ENCODE results near the gene MGLL. TPM values are rescaled to one million over a fixed set of nuclear protein-coding genes. Genes with fewer than 3 reads are reported as not detected.

MGLL gene
- total and polyA plus RNA-seq, 9 of the 15 experiments (the other 6 are each of a cell fraction or from before 2014, with no cell fraction given) = 0.12 to 0.32 (median 0.18) TPM; not detected in 6

- TF ChIP-seq, protein P1, sequence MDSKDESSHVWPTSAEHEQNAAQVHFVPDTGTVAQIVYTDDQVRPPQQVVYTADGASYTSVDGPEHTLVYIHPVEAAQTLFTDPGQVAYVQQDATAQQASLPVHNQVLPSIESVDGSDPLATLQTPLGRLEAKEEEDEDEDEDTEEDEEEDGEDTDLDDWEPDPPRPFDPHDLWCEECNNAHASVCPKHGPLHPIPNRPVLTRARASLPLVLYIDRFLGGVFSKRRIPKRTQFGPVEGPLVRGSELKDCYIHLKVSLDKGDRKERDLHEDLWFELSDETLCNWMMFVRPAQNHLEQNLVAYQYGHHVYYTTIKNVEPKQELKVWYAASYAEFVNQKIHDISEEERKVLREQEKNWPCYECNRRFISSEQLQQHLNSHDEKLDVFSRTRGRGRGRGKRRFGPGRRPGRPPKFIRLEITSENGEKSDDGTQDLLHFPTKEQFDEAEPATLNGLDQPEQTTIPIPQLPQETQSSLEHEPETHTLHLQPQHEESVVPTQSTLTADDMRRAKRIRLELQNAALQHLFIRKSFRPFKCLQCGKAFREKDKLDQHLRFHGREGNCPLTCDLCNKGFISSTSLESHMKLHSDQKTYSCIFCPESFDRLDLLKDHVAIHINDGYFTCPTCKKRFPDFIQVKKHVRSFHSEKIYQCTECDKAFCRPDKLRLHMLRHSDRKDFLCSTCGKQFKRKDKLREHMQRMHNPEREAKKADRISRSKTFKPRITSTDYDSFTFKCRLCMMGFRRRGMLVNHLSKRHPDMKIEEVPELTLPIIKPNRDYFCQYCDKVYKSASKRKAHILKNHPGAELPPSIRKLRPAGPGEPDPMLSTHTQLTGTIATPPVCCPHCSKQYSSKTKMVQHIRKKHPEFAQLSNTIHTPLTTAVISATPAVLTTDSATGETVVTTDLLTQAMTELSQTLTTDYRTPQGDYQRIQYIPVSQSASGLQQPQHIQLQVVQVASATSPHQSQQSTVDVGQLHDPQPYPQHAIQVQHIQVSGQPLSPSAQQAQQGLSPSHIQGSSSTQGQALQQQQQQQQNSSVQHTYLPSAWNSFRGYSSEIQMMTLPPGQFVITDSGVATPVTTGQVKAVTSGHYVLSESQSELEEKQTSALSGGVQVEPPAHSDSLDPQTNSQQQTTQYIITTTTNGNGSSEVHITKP (IDR thresholded peaks at IDR 0.05; ENCODE audit: partially characterized antibody) = no peak
- TF ChIP-seq SREBF1 (IDR thresholded peaks at IDR 0.05; ENCODE audit: borderline replicate concordance, low read depth, low read length) = no peak
- TF ChIP-seq KHSRP (IDR thresholded peaks at IDR 0.05) = no peak
Observed at GRCh38 chr3:127665586-127665985, 156.7 kb downstream of the MGLL start (continued).

GRCh38 chr3:127665165-127665564, 157.2 kb downstream of the MGLL start:
- in situ Hi-C loops (cut with MboI) = no loop called here
- H3K9me3 ChIP-seq (replicated peaks; ENCODE audit: control insufficient read depth, insufficient read depth, low read depth, low read length) = no peaks in the 10 kb centered on the region
- no peaks in the 10 kb centered on the region for H4K20me1 ChIP-seq (replicated peaks; ENCODE audit: control insufficient read depth, insufficient read depth, low read length)
- H3K4me3 ChIP-seq = no peak overlapping the region
- intact Hi-C loops (cut with micrococcal nuclease) = no loop called here
- no peak overlapping the region for H3K9ac ChIP-seq (ENCODE audit: insufficient read depth in 1 of 2, low read depth in 2 of 2, low read length in 2 of 2)
- no peak for TF ChIP-seq CREB3 (tag; conservative IDR thresholded peaks at IDR 0.05; ENCODE audit: low read depth)
- ATAC-seq (no peak), DNase-seq (ENCODE audit: extremely low read depth in 1 of 4, low spot score in 3 of 4) (no peak), FAIRE-seq (no peak)
- no peaks in the 10 kb centered on the region for H3K9me1 ChIP-seq (ENCODE audit: control insufficient read depth, insufficient read depth, low read length)
- peaks cover 45% of the 10 kb centered on the region; the same call in 1 of the 3 replicates for H3K36me3 ChIP-seq (ENCODE audit: control insufficient read depth, insufficient read depth, low read length)
- H3K79me2 ChIP-seq (ENCODE audit: control insufficient read depth, insufficient read depth, low read length) = no peaks in the 10 kb centered on the region
- no peak overlapping the region for H2AFZ ChIP-seq (ENCODE audit: low read depth, low read length)
- no peaks in the 10 kb centered on the region for H3K27me3 ChIP-seq (ENCODE audit: control insufficient read depth in 2 of 2, insufficient read depth in 2 of 2, low read length in 2 of 2)
- no TSS peak for BruUV-seq (replicated peaks)
- POLR2A ChIA-PET = no interaction called here
- no peak overlapping the region for H3K27ac ChIP-seq (ENCODE audit: extremely low read depth, low read depth, low read length)
- CTCF ChIA-PET (ENCODE audit: low intra/inter-chr PET ratio) = no interaction called here
- H3K4me1 ChIP-seq (replicated peaks in 1 of 2; ENCODE audit: control insufficient read depth in 2 of 2, insufficient read depth in 2 of 2, low read length in 2 of 2) = no peaks in the 10 kb centered on the region; a peak in 1 of 5 replicates
- H3K4me2 ChIP-seq (ENCODE audit: insufficient read depth, low read length) = no peak overlapping the region
- 51% methylated on average over 2 of the region's 2 CpGs for WGBS (ENCODE audit: insufficient coverage, low coverage, missing lambda C conversion rate)
